Renal cortex interstitium (tissue), 15 donors: ENCODE data around the gene RILPL1. TPM values are rescaled to one million over a fixed set of nuclear protein-coding genes. Genes with fewer than 3 reads are reported as not detected.
"Not testable (repeated sequence)": the region's sequence is repeated elsewhere in the genome, so short reads cannot be mapped to it uniquely, and the experiment has no call there.

Experiments
- DNase-seq, 11 donors: peaks; one replicate each; pipeline ENCODE4 v3.0.0-alpha.2; 2013; ENCODE audit warnings: low read depth in 9 of 11, low spot score in 4 of 11; ENCODE audit errors: extremely low read depth in 1 of 11
- long read RNA-seq, 16 experiments: transcript quantifications; one replicate each; lab custom pipeline, GENCODE V29; 2026
- polyA plus RNA-seq, 3 donors: library from polyadenylated mRNA; unstranded; fragments of 120-200 nt; gene quantifications; one replicate each; pipeline ENCODE4 v1.2.1, GENCODE V29; 2013; ENCODE audit not compliant: insufficient read length in 3 of 3

RILPL1 gene, protein sequence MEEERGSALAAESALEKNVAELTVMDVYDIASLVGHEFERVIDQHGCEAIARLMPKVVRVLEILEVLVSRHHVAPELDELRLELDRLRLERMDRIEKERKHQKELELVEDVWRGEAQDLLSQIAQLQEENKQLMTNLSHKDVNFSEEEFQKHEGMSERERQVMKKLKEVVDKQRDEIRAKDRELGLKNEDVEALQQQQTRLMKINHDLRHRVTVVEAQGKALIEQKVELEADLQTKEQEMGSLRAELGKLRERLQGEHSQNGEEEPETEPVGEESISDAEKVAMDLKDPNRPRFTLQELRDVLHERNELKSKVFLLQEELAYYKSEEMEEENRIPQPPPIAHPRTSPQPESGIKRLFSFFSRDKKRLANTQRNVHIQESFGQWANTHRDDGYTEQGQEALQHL
- 10 to 100 TPM; 15.0 to 23.4 (median 20.5) TPM for polyA plus RNA-seq
- long read RNA-seq, donor 1, transcript RILPL1-204 (1 exons, 3,894 nt), result major isoform, 9 of 13 reads
- long read RNA-seq, donor 1, partial matches to known transcripts, result 0 of 13 reads
- long read RNA-seq, donor 1, other reads (novel, unspliced or antisense), result 0 of 13 reads
- long read RNA-seq, donor 2, transcript RILPL1-204 (1 exons, 3,894 nt), result major isoform, 7 of 11 reads
- long read RNA-seq, donor 2, partial matches to known transcripts, result 0 of 11 reads
- long read RNA-seq, donor 2, other reads (novel, unspliced or antisense), result 0 of 11 reads
- long read RNA-seq, donor 3, partial matches to known transcripts, result 0 of 6 reads
- long read RNA-seq, donor 3, other reads (novel, unspliced or antisense), result 0 of 6 reads
- long read RNA-seq, donor 4, transcript RILPL1-204 (1 exons, 3,894 nt), result major isoform, 5 of 6 reads
- long read RNA-seq, donor 4, partial matches to known transcripts, result 0 of 6 reads
- long read RNA-seq, donor 4, other reads (novel, unspliced or antisense), result 0 of 6 reads
- long read RNA-seq, donor 5, result 0 reads
- long read RNA-seq, donor 6, transcript RILPL1-202 (7 exons, 3,932 nt), result minor isoform, 6 of 22 reads
- long read RNA-seq, donor 6, transcript RILPL1-204 (1 exons, 3,894 nt), result major isoform, 16 of 22 reads
- long read RNA-seq, donor 6, partial matches to known transcripts, result 0 of 22 reads
- long read RNA-seq, donor 6, other reads (novel, unspliced or antisense), result 0 of 22 reads
- long read RNA-seq, donor 7, partial matches to known transcripts, result 0 of 4 reads
- long read RNA-seq, donor 7, other reads (novel, unspliced or antisense), result 0 of 4 reads
- long read RNA-seq, donor 8, transcript RILPL1-204 (1 exons, 3,894 nt), result major isoform, 11 of 56 reads
- long read RNA-seq, donor 8, partial matches to known transcripts, result 0 of 56 reads
- long read RNA-seq, donor 8, other reads (novel, unspliced or antisense), result 41 of 56 reads
- long read RNA-seq, donor 9, partial matches to known transcripts, result 0 of 7 reads
- long read RNA-seq, donor 9, other reads (novel, unspliced or antisense), result 0 of 7 reads
- long read RNA-seq, donor 10, transcript RILPL1-204 (1 exons, 3,894 nt), result major isoform, 5 of 14 reads
- long read RNA-seq, donor 10, partial matches to known transcripts, result 5 of 14 reads
- long read RNA-seq, donor 10, other reads (novel, unspliced or antisense), result 0 of 14 reads
- long read RNA-seq, donor 11, transcript RILPL1-202 (7 exons, 3,932 nt), result major isoform, 5 of 7 reads
- long read RNA-seq, donor 11, partial matches to known transcripts, result 0 of 7 reads
- long read RNA-seq, donor 11, other reads (novel, unspliced or antisense), result 0 of 7 reads
- long read RNA-seq, donor 12, partial matches to known transcripts, result 0 of 4 reads
- long read RNA-seq, donor 12, other reads (novel, unspliced or antisense), result 0 of 4 reads
- long read RNA-seq, donor 13, result 0 reads
- long read RNA-seq, donor 14, partial matches to known transcripts, result 0 of 6 reads
- long read RNA-seq, donor 14, other reads (novel, unspliced or antisense), result 0 of 6 reads
- long read RNA-seq, donor 15, partial matches to known transcripts, result 14 of 30 reads
- long read RNA-seq, donor 15, other reads (novel, unspliced or antisense), result 10 of 30 reads
- long read RNA-seq, donor 16, transcript RILPL1-204 (1 exons, 3,894 nt), result minor isoform, 12 of 27 reads
- long read RNA-seq, donor 16, transcript RILPL1-202 (7 exons, 3,932 nt), result major isoform, 15 of 27 reads
- long read RNA-seq, donor 16, partial matches to known transcripts, result 0 of 27 reads
- long read RNA-seq, donor 16, other reads (novel, unspliced or antisense), result 0 of 27 reads

DNA sequence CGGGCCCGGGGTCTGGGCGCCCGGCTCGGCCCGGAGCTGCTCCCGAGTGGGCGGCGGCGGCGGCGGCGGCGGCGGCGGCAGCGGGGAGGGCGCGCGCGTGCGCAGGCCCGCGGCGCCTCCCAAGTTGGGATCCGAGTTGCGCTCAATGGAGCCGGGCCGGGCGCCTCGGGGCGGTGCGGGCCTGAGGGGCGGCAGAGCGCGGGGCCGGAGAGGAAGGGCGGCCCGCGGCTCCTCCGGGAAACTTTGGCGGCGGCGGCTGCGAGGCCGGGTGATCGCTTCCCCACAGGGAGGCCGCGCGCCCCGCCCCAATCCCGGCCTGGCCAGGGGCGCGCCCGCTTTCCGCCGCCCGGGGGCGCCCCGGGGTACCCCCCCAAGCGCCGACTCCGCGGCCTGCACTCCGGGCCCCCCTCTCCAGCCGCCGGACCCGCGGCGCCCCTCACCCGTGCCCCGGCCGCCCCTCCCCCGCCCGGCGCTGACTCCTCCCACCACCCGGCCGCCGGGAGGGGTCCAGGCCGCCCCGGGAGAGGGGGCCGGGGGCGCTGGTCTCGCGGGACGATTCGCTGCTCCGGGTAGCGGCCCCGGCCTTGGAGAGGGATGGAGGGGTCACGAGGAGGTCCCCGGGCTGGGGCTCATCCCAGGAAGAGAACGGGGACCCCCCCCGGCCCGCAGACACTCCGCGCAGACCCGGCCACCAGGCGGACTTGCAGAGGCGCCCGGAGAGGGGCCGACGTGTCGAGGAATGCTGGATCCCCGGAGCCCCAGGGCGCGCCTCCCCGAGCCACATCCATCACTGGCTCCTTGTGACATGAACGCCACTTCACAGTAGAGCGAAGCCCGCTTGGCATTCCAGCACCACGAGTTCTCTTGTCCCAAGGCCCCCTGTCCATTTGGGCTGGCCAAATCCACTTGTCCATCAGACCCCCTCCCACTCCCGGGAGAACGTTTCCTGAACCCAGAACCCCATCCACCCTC lies at the start of gene RILPL1:
Gene RILPL1, minus strand, starts transcription at position 48 of the 972 bp plus-strand sequence. CDS start 237 bp downstream, outside the sequence.
- DNase-seq, result peak in 7 of 11 donors; percentile 28 to 60 (median 49)

GRCh38 chr12:123580772-123581171 lies 47.3 kb upstream of the RILPL1 start:
- DNase-seq, result no peak

- DNase-seq, result not testable (repeated sequence)
These were observed 45.3 kb upstream of the RILPL1 start for GRCh38 chr12:123578829-123579228.

DNA sequence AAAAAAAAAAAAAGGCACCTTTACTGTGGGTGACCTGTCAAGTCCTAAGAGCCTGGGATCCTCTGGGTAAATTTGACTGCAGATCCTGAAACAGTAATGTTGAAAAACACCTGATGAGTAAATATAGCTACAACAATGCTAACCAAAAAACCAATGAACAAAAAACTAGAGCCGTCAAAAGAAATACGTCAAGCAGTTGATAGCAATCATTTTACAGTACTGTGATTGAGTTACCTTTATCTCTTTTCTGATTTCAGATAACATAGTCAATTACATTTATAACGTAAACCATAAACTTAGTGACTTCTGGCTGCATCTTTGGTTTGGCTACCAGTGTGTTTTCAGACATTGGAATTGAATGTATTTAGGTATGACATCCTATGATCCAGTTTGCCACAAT lies 44.7 kb upstream of the RILPL1 start:
- no peak for DNase-seq

DNA sequence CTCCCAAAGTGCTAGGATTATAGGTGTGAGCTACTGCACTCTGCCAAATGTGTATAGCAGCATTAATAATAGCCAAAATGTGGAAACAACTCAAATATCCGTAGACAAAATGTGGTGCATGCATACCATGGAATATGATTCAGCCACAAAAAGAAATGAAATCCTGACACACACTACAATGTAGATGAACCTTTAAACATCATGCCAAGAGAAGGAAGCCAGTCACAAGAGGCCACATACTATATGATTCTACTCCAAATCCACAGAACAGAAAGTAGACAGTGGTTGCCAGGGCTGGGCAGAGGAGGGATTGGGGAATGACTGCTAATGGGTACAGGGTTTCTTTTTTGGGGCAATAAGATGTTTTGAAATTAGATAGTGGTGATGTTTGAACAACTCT lies 43.1 kb upstream of the RILPL1 start:
- DNase-seq, result no peak

GRCh38 chr12:123573870-123574269 lies 40.4 kb upstream of the RILPL1 start:
- DNase-seq, result no peak

DNA sequence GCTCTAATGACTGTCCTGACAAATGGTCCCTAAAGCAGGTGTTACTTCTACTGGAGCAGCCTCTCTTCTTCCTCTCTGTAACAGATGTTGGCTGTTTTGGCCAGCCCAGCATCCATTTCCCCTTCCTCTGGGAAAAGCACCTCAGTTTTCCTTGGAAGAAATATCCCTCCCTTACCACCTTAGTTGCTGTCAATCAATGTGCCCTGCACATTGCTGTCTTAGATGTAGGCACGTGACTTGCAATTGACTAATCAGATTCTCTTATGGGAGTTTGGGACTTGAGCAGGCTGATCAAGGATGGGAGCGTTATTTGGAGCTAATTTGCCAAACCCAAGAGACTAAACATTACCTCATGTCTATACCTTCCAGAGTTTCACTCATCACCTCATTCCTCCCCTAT lies 38.9 kb upstream of the RILPL1 start:
- no peak for DNase-seq

GRCh38 chr12:123571343-123571813 lies 37.9 kb upstream of the RILPL1 start:
- DNase-seq, result peak in 1 of 11 donors; percentile 7

GRCh38 chr12:123559468-123559867 lies 25.9 kb upstream of the RILPL1 start:
- no peak for DNase-seq

DNA sequence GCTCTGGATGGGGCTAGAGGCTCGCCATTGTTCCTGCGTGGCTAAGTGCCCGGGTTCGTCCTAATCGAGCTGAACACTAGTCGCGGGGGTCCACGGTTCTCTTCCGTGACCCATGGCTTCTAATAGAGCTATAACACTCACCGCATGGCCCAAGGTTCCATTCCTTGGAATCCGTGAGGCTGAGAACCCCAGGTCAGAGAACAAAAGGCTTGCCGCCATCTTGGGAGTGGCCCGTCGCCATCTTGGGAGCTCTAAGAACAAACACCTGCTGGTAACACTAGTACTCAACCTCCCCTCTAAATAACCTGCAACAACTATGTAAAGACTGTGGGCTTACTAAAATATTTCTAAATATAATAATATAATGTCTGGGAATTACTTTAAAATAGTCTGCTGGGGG lies 25.0 kb upstream of the RILPL1 start:
- not testable (repeated sequence) for DNase-seq

DNA sequence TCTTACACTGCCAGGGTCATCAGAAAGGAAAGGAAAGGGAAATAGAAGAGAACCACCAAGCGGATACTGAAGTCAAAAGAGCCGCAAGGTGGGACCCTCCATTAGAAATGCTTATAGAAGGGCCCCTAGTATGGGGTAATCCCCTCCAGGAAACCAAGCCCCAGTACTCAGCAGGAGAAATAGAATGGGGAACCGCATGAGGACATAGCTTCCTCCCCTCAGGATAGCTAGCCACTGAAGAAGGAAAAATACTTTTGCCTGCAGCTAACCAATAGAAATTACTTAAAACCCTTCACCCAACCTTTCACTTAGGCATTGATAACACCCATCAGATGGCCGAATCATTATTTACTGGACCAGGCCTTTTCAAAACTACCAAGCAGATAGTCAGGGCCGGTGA lies 21.3 kb upstream of the RILPL1 start:
- DNase-seq, result not testable (repeated sequence)

DNA sequence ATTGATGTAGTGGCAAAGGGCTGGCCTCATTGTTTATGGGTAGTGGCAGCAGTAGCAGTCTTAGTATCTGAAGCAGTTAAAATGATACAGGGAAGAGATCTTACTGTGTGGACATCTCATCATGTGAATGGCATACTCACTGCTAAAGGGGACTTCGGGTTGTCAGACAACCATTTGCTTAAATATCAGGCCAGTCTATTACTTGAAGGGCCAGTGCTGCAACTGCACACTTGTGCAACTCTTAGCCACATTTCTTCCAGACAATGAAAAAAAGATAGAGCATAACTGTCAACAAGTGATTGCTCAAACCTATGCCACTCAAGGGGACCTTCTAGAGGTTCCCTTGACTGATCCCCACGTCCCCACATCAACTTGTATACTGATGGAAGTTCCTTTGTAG lies 20.6 kb upstream of the RILPL1 start:
- DNase-seq, result not testable (repeated sequence)

DNA sequence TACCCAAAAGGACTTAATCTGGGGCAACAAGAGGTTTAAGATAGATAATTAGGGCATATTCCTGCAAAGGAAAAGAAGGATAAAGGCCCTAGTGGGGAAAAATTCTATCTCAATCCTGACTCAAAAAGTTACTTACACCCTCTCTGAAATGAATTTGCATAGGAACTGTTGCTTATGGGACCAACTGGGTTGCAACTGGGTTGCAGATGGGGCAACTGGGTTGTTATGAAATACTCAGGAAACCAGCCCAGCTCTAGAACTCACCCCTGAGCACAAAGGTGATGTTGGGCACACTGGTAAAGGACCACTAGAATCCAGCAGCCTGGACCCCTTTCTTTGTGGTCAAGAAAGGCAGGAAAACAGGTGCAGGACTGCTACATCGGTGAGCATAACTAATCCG lies 17.2 kb upstream of the RILPL1 start:
- DNase-seq, result no peak

GRCh38 chr12:123548107-123548506 lies 14.6 kb upstream of the RILPL1 start:
- no peak for DNase-seq

GRCh38 chr12:123546281-123546680 lies 12.8 kb upstream of the RILPL1 start:
- no peak for DNase-seq

GRCh38 chr12:123543541-123543940 lies 10.0 kb upstream of the RILPL1 start:
- DNase-seq, result no peak
